HCT116 (cell line): ENCODE measurements around the gene UXT. TPM values are rescaled to one million over a fixed set of nuclear protein-coding genes. Genes with fewer than 3 reads are reported as not detected.

ENCODE experiments used
- ATAC-seq: fragments of 200-7000 bp; cut with Tn5 transposase; 2 replicates; pipeline ENCODE4 v1.9.1; 2020; ENCODE audit warnings: mild to moderate bottlenecking, moderate library complexity
- BruUV-seq: library from RNA; stranded (reverse); fragments of 400-500 nt; replicated peaks from 2 replicates; lab custom pipeline; 2021; lab: Mats Ljungman, UMichigan
- CTCF ChIA-PET: fragments of 300-600 bp; sonication (Branson Sonifier 250); formaldehyde crosslinking; loops from one replicate; lab custom pipeline; 2021; ENCODE audit warnings: antibody characterized with exemption; lab: Charles Lee
- POLR2A ChIA-PET: fragments of 300-600, 350-600 bp; sonication (Branson Sonifier 250); formaldehyde crosslinking; loops from one replicate; lab custom pipeline; 2021; ENCODE audit warnings: antibody characterized with exemption; lab: Charles Lee
- RAD21 ChIA-PET, 2 experiments: fragments of 300-600 bp; sonication (Branson Sonifier 250); formaldehyde crosslinking; loops; one replicate each; lab custom pipeline; 2023; ENCODE audit warnings: low total read pairs in 2 of 2; ENCODE audit not compliant: uncharacterized antibody in 2 of 2, unreplicated experiment in 2 of 2, low non-redundant PET in 1 of 2; lab: Charles Lee
- DNase-seq: peaks from one replicate; pipeline ENCODE4 v3.0.0-alpha.2; 2010; ENCODE audit warnings: low read depth, low spot score
- H2AFZ ChIP-seq: fragments of 200-600 bp; shearing (Covaris generic), sonication (generic); 2 replicates; pipeline ENCODE4 v1.6.1; 2017; ENCODE audit warnings: low read depth, mixed run types, mixed read lengths, antibody characterized with exemption, low read length; ENCODE audit not compliant: poor library complexity, severe bottlenecking
- H3K27ac ChIP-seq: 2 replicates; pipeline ENCODE4 v1.5.1; 2012; ENCODE audit warnings: low read depth, low read length
- H3K27me3 ChIP-seq: fragments of 200-600 bp; sonication (generic); 2 replicates; pipeline ENCODE4 v1.6.1; 2016; ENCODE audit warnings: mixed run types, low read length, mixed read lengths; ENCODE audit not compliant: insufficient read depth
- H3K36me3 ChIP-seq, 2 experiments: fragments of 200-500 bp in 1 of 2; fragments of 200-600 bp in 1 of 2; sonication (Bioruptor generic) in 1 of 2; sonication (generic) in 1 of 2; 2 replicates each; pipeline versions ENCODE4 v1.5.1 to v1.6.1; 2014 to 2016; ENCODE audit warnings: low read length in 2 of 2, inconsistent platforms in 1 of 2, mixed read lengths in 1 of 2, mixed run types in 1 of 2; ENCODE audit not compliant: insufficient read depth in 2 of 2, control insufficient read depth in 1 of 2
- H3K4me1 ChIP-seq, 2 experiments: fragments of 200-600 bp in 1 of 2; sonication (generic) in 1 of 2; 2 replicates each; pipeline versions ENCODE4 v1.5.1 to v1.6.1; 2012 to 2017; ENCODE audit warnings: low read length in 2 of 2, inconsistent platforms in 1 of 2, mild to moderate bottlenecking in 1 of 2, mixed read lengths in 1 of 2, mixed run types in 1 of 2, moderate library complexity in 1 of 2; ENCODE audit not compliant: insufficient read depth in 2 of 2, control insufficient read depth in 1 of 2
- H3K4me2 ChIP-seq: fragments of 200-600 bp; sonication (generic); 2 replicates; pipeline ENCODE4 v1.6.1; 2017; ENCODE audit warnings: mixed run types, low read length, mixed read lengths
- H3K4me3 ChIP-seq, 2 experiments: fragments of 200-600 bp in 1 of 2; sonication (generic) in 1 of 2; replicated peaks in 1 of 2; 2 replicates each; pipeline ENCODE4 v1.5.1; 2011 to 2016; ENCODE audit warnings: low read length in 2 of 2, control low read depth in 1 of 2, low read depth in 1 of 2, mild to moderate bottlenecking in 1 of 2, mixed read lengths in 1 of 2, mixed run types in 1 of 2
- H3K79me2 ChIP-seq: fragments of 200-600 bp; sonication (generic); 2 replicates; pipeline ENCODE4 v1.6.1; 2017; ENCODE audit warnings: mild to moderate bottlenecking, mixed run types, low read length, moderate library complexity, mixed read lengths; ENCODE audit not compliant: insufficient read depth
- H3K9ac ChIP-seq: fragments of 200-600 bp; sonication (generic); 2 replicates; pipeline ENCODE4 v1.6.1; 2016; ENCODE audit warnings: low read length, mixed read lengths
- H3K9me2 ChIP-seq: fragments of 200-600 bp; sonication (generic), shearing (Covaris generic); 2 replicates; pipeline ENCODE4 v1.6.1; 2017; ENCODE audit warnings: mixed run types, mild to moderate bottlenecking, moderate library complexity; ENCODE audit not compliant: insufficient read depth
- H3K9me3 ChIP-seq, 2 experiments: fragments of 200-500 bp in 1 of 2; fragments of 200-600 bp in 1 of 2; sonication (Bioruptor generic) in 1 of 2; sonication (generic) in 1 of 2; 2 replicates each; pipeline ENCODE4 v1.6.1; 2014 to 2017; ENCODE audit warnings: low read length in 2 of 2, mixed read lengths in 2 of 2, inconsistent platforms in 1 of 2, low read depth in 1 of 2, mild to moderate bottlenecking in 1 of 2, mixed run types in 1 of 2, moderate library complexity in 1 of 2; ENCODE audit not compliant: control insufficient read depth in 1 of 2, insufficient read depth in 1 of 2
- H4K20me1 ChIP-seq: fragments of 200-600 bp; sonication (generic), shearing (Covaris generic); 2 replicates; pipeline ENCODE4 v1.6.1; 2017; ENCODE audit warnings: mixed run types, mild to moderate bottlenecking, moderate library complexity; ENCODE audit not compliant: insufficient read depth
- ATF3 ChIP-seq: IDR thresholded peaks from 2 replicates; pipeline ENCODE4 v1.6.1; 2012
- CBX3 ChIP-seq: IDR thresholded peaks from 2 replicates; pipeline ENCODE4 v1.6.1; 2012; ENCODE audit warnings: low read depth
- ELF1 ChIP-seq: IDR thresholded peaks from 2 replicates; pipeline ENCODE4 v1.6.1; 2012; ENCODE audit warnings: low read depth, borderline replicate concordance
- EZH2 ChIP-seq: fragments of 200-600 bp; sonication (generic); IDR thresholded peaks from 2 replicates; pipeline ENCODE4 v1.6.1; 2017; ENCODE audit warnings: antibody characterized with exemption, mixed run types
- EZH2phosphoT487 ChIP-seq: fragments of 200-600 bp; IDR thresholded peaks from 2 replicates; pipeline ENCODE4 v1.6.1; 2018; ENCODE audit warnings: antibody characterized with exemption, borderline replicate concordance
- POLR2A ChIP-seq: IDR thresholded peaks from 2 replicates; pipeline ENCODE4 v1.7.0; 2011; ENCODE audit warnings: borderline replicate concordance; ENCODE audit not compliant: insufficient read depth, insufficient read length; ENCODE audit errors: extremely low read depth
- POLR2AphosphoS5 ChIP-seq: IDR thresholded peaks from 2 replicates; pipeline ENCODE4 v1.6.1; 2011; ENCODE audit warnings: mild to moderate bottlenecking, low read depth, low read length, moderate library complexity
- SIN3A ChIP-seq: IDR thresholded peaks from 2 replicates; pipeline ENCODE4 v1.6.1; 2012; ENCODE audit warnings: low read depth
- SP1 ChIP-seq: IDR thresholded peaks from 2 replicates; pipeline ENCODE4 v1.6.1; 2012; ENCODE audit warnings: low read depth
- TCF7L2 ChIP-seq: IDR thresholded peaks from 2 replicates; pipeline ENCODE4 v1.7.0; 2011; ENCODE audit warnings: borderline replicate concordance, inconsistent platforms; ENCODE audit not compliant: insufficient read depth, insufficient read length; ENCODE audit errors: extremely low read depth
- YY1 ChIP-seq: IDR thresholded peaks from 2 replicates; pipeline ENCODE4 v1.6.1; 2011; ENCODE audit warnings: low read length, low read depth, moderate library complexity, mild to moderate bottlenecking; ENCODE audit not compliant: insufficient replicate concordance; ENCODE audit errors: extremely low read depth
- ZNF274 ChIP-seq: fragments of 200-500 bp; sonication (Bioruptor generic); IDR thresholded peaks from 2 replicates; pipeline ENCODE4 v1.6.1; 2014; ENCODE audit warnings: mild to moderate bottlenecking, low read depth, low read length, inconsistent platforms
- intact Hi-C: fragments of 100-400 bp; cut with micrococcal nuclease; formaldehyde crosslinking; loops from 2 replicates; pipeline ENCODE4 v1.10.0; 2022
- total RNA-seq: library from RNA; stranded (reverse); gene quantifications from one replicate; pipeline ENCODE4 v1.2.1, GENCODE V29; 2021; ENCODE audit not compliant: unreplicated experiment
- TF ChIP-seq, protein P1 (sequence below): IDR thresholded peaks from 2 replicates; pipeline ENCODE4 v1.6.1; 2012

UXT gene
- total RNA-seq, 1 experiment from 2014 or later = 106 TPM

- Histone ChIP-seq H3K4me2 (no peak overlapping the region), H2AFZ (no peak overlapping the region), H3K4me3 (no peak overlapping the region), H3K79me2 (no peaks in the 10 kb centered on the region), H3K27ac (no peak overlapping the region), H3K4me1 (no peaks in the 10 kb centered on the region), H3K27me3 (no peaks in the 10 kb centered on the region), H3K9ac (no peak overlapping the region), H3K9me3 (no peaks in the 10 kb centered on the region), H3K36me3 (no peaks in the 10 kb centered on the region), H4K20me1 (no peaks in the 10 kb centered on the region), H3K9me2 (no peaks in the 10 kb centered on the region)
- BruUV-seq = no TSS peak
- intact Hi-C loops = no loop called here
- CTCF ChIA-PET = no interaction called here
- RAD21 ChIA-PET = no interaction called here
- POLR2A ChIA-PET = no interaction called here
- no peak for DNase-seq
- no peak for TF ChIP-seq POLR2A
- TF ChIP-seq EZH2 = no peak
- TF ChIP-seq, protein P1, sequence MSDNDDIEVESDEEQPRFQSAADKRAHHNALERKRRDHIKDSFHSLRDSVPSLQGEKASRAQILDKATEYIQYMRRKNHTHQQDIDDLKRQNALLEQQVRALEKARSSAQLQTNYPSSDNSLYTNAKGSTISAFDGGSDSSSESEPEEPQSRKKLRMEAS = no peak
- no peak for TF ChIP-seq TCF7L2
- no peak for TF ChIP-seq CBX3
- ATAC-seq = no peak
Measured at GRCh38 chrX:47706575-47706974, 47.6 kb upstream of the UXT start.

DNA sequence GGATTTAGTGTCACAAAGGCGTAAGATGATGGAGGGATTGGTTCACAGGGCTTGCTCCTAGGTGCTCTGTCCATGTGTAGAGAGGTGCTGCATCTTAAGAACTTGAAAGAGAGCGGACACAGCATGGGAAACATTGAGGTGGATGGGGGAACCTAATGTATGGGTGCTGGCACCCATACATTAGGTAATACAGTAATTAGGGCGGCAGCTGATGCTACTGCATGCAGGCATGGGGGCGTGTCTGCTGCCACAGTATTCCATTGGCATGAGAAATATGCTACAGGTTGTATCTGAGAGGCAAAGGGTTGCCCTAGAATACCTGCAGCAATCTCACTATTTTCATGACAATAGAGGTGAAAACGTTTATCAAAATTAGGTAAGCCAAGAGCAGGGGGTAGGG lies 45.8 kb upstream of the UXT start:
- Histone ChIP-seq H3K36me3 (no peaks in the 10 kb centered on the region), H3K4me2 (no peak overlapping the region), H3K79me2 (no peaks in the 10 kb centered on the region), H3K9ac (no peak overlapping the region), H3K9me3 (no peaks in the 10 kb centered on the region), H3K27me3 (no peaks in the 10 kb centered on the region), H3K27ac (no peak overlapping the region), H3K4me3 (no peak overlapping the region), H3K4me1 (no peaks in the 10 kb centered on the region), H3K9me2 (no peaks in the 10 kb centered on the region), H2AFZ (no peak overlapping the region), H4K20me1 (no peaks in the 10 kb centered on the region)
- ChIA-PET CTCF (no interaction called here), RAD21 (no interaction called here), POLR2A (no interaction called here)
- TF ChIP-seq EZH2phosphoT487 (no peak), YY1 (no peak), SIN3A (no peak), SP1 (no peak), POLR2AphosphoS5 (no peak), ZNF274 (no peak), POLR2A (no peak), CBX3 (no peak), ELF1 (no peak), ATF3 (no peak)
- intact Hi-C loops = no loop called here
- no peak for ATAC-seq
- DNase-seq = no peak
- no TSS peak for BruUV-seq
